GM21737 (cell line): Measurements from ENCODE around the gene KDM2A.
"Not testable (repeated sequence)": the region's sequence is repeated elsewhere in the genome, so short reads cannot be mapped to it uniquely, and the experiment has no call there.

Source experiments
- ATAC-seq: cut with Tn5 transposase; IDR thresholded peaks from one replicate; pipeline ENCODE4 v1.9.1; 2021; ENCODE audit warnings: mild to moderate bottlenecking, moderate library complexity; ENCODE audit not compliant: unreplicated experiment

The KDM2A gene

DNA sequence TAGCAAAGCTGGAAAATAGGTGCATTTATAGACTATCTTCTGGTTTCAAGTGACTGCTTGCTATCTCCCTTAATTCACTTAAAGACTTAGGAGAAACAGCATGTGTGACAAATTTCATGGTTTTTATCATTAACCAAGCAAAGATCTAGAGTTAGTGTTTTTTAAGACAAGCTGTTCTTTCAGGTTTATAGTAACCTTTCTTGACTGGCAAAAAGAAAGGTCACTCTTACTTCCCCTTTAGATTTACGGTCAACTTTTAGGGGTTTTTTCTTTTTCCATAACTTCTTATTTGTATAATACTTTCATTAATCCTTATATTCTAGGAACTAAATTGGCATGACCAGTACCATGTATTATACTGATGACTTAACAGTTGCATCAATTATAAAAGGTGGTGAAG lies 46.6 kb downstream of the KDM2A start:
- no peak for ATAC-seq

DNA sequence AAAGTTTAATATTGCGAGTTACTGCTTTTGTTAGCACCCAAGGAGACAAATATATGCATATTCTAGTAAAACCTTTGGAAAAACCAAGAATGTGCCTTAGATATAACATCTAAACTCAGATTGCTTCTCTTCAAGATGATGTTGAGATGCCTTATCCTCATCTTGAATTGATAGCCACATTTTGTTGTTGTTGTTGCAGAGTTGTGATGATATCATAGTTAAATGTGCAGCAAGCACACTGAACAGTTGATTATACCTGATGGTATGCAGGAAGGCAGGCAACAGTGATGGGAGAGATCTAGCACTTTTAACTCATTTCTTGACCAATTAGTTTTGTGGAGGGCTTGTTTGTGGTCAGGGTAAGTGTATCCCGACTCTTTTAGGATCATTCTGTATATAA lies 48.0 kb downstream of the KDM2A start:
- no peak for ATAC-seq

DNA sequence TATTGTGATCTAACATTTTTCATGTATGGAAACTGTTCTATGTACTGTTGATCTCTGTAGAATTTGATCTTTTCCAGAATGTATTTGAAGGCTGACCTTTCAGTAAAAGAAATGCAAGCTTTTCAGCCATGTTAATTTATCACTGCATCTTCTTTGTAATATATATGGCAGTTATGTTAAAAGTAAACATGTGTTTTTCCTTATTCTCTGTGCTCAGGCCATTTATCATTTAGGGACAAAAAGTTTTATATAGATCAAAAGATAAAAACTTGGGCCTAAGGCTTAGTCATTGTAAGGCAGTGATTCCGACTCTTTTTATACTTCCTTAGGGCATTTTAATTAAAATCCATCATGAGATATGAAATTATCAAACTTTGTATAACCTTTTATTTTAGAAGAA lies 48.7 kb downstream of the KDM2A start:
- ATAC-seq: no peak

DNA sequence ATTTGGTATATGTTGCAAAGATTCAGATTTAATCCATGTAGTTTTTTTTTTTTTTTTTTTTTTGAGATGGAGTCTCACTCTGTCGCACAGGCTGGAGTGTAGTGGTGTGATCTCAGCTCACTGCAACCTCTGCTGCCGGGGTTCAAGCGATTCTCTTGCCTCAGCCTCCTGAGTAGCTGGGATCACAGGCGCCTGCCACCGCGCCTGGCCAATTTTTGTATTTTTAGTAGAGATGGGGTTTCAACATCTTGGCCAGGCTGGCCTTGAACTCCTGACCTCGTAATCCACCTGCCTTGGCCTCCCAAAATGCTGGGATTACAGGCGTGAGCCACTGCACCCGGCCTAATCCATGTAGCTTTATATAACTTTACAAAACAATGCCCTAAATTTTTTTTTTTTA lies 49.8 kb downstream of the KDM2A start:
- ATAC-seq: not testable (repeated sequence)

DNA sequence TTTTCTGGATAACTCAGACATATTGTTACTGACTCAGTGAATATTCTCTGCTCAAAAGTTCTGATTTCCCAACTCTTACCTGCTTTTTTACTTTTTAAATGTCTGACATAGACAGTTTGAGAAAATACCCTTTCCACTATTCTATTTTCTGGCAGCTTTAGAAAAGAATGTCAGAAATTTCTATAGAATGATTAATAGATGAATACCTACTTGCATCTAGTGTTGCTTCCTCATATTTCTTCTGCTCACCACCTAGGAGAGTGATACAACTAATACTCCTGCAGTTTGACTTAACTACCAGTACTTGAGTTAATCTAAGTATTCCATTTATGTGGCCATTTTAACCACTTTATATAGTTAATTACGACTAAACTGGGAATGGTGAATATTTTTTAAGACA lies 55.2 kb downstream of the KDM2A start:
- ATAC-seq: no peak

DNA sequence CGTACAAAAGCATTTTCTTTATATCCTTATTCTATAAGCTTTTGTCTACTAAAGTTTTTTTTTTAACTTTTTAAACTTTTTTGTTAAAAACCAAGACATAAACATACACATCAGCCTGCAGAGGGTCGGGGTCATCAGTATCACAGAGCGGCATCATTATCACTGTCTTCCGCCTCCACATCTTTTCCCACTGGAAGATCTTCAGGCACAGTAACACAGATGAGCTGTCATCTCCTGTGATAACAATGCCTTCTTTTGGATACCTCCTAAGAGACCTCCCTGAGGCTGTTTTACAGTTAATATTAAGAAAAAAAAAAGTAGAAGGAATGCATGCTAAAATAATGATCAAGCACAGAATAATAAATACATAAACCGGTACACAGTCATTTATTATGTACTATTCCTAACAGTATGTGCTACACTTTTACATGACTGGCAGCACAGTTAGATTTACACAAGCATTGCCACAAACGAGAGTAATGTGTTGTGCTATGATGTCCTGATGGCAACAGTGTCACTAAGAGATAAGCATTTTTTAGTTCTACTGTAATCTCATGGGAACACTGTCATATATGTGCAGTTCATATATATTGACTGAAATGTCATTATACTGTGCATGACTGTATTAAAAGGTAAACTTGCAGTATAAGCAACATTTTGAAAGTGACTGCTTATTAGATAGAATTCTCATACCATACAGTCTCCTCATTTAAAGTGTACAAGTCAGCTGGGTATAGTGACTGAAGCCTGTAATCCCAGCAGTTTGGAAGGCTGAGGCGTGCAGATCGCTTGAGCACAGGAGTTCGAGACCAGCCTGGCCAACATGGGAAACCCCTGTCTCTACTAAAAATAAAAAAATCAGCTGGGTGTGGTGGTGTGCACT lies 58.6 kb downstream of the KDM2A start:
- no peak for ATAC-seq

DNA sequence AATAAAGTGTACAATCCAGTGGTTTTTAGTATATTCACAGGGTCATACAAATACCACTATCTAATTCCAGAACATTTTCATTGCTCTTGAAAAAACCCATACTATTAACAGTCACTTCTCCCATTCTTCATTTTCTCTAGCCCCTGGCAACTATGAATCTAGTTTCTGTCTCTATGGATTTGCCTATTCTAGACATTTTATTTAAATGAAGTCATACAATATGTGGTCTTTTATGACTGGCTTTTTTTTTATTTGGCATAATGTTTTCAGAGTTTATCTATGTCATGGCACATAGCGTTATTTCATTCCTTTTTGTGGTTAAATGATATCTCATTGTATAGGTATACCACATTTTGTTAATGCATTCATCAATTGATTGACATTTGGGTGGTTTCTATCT lies 59.4 kb downstream of the KDM2A start:
- no peak for ATAC-seq

DNA sequence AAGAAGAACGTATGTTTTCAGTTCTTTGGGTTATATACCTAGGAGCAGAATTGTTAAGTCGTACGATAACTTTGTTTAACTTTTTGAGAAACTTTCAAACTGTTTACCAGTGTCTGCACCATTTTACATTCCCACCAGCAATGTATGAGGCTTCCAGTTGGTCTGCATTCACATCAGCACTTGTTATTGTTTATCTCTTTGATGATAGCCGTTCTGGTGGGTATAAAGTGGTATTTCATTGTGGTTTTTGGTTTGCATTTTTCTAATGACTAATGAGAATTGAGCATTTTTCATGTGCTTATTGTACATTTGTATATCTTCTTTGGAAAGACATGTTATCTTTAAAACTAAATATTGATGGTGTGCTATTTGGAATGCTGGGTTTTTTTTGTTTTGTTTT lies 59.8 kb downstream of the KDM2A start:
- ATAC-seq: no peak

DNA sequence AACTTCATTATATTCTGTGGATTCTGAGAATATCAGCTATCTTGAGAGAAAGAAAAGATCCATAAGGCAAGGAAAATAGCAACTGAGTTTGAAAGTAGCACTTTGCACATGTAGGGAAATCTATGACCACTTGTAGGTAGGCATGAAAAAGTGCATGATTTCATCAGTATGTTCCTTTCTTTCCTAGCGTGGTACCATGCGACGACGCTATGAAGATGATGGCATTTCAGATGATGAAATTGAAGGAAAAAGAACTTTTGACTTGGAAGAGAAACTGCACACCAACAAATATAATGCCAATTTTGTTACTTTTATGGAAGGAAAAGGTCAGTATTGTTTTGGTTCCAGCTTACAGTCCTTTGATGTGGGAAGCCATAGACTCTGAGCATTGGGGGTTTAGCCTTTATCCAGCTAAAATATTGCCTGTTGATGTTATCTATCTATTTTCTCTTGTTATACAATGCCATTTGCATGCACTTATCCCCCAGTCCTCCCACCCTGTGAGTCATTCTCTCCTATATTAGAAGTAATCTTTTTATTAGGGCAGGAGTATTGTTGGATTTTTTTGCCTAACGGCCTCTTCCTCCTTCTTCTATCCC lies 60.9 kb downstream of the KDM2A start:
- no peak for ATAC-seq

DNA sequence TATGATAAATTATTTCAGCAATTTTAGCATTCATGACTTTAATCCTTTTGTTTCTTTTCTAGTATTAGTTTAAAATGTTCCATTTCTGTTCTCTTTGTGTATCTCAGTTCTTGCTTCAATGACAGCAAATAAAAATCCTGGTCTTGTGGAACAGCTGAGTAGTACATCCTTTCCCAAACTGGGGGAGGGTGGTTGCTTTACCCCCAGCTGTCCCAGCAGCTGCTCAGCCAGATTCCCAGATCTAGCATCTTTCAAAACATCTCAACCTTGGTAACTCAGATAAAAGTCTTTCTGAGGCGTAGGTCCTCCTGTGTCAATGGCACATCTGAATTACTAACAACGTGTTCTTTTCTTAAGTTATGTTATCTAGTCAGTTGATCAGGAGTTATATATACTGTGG lies 75.0 kb downstream of the KDM2A start:
- ATAC-seq: no peak

DNA sequence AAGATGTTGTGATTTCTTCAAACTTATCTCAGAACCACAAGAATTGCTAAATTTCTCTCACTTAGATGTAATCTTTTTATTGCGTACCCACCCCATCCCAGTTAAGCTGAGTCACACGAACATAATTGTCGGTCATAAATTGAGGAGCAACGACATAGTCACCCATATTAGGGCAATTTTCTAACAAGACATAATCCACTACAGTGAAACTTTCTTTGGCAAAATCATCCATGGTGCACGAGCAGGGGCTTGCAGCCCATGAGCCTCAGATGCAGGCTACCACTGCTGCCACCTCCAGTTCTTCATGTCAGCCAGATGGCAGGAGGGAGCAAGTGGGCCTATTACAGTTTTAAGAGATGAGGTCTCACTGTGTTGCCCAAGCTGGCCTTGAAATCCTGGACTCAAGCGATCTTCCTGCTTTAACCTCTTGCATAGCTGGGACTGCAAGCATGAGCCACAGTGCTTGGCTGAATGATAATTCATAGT lies 77.0 kb downstream of the KDM2A start:
- ATAC-seq: no peak

DNA sequence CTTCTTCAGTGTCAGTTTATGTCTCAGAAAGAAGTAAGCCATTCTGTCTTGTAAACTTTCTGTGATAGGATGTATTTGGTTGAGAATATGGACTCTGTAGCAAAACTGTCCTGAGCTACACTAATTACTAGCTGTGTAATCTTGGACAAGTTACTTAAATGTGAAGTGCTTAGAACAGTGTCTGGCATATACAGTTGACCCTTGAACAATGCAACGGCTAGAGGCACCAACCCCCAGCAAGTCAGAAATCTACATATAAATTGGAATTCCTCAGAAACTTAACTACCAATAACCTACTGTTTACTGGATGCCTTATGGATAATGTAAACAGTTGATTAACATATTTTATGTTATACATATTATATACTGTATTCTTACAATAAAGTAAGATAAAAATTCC lies 78.5 kb downstream of the KDM2A start:
- no peak for ATAC-seq

DNA sequence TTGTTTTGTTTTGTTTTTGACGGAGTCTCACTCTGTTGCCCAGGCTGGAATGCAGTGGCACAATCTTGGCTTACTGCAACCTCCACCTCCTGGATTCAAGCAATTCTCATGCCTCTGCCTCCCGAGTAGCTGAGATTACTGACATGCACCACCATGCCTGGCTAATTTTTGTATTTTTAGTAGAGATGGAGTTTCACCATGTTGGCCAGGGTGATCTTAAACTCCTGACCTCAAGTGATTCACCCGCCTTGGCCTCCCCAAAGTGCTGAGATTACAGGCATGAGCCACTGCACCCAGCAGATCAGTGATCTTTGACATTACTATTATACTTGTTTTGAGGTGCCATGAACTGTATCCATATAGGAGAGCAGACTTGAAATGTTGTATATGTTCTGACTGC lies 79.7 kb downstream of the KDM2A start:
- ATAC-seq: not testable (repeated sequence)

DNA sequence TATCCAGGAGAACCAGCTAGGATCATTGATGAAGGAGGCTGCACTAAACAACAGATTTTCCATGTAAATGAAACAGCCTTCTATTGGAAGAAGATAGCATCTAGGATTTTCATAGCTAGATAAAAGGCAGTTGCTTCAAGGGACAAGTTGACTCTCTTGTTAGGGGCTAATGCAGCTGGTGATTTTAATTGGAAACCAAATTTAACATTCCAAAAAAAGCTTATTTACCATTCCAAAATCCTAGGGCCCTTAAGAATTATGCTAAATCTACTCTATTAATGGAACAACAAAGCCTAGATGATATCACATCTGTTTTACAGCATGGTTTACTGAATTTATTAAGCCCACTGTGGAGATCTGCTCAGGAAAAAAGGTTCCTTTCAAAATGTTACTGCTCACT lies 80.7 kb downstream of the KDM2A start:
- ATAC-seq: no peak

DNA sequence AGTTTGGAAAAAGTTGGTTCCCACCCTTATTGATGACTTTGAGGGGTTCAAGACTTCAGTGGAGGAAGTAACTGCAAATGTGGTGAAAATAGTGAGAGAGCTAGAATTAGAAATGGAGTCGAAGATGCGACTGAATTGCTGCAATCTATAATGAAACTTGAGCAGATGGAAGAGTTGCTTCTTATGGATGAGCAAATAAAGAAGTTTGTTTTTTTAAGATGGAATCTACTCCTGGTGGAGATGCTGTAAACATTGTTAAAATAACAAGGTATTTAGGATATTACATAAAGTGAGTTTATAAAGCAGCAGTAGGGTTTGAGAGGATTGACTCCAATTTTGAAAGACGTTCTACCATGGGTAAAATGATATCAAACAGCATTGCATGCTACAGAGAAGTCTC lies 83.0 kb downstream of the KDM2A start:
- ATAC-seq: no peak

DNA sequence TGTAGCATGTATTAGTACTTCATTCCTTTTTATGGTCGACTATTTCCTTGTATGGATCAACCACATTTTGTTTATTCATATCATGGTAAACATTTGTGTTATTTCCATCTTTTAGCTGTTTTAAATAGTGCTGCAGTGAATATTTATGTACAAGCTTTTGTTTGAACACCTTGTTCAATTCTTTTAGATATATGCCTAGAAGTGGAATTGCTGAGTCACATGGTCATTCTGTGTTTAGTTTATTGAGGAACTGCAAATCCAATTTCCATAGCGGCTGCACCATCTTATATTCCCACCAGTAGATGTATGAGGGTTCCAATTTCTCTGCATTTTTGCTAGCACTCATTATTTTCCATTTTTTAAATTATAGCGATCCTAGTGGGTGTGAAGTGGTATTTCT lies 85.8 kb downstream of the KDM2A start:
- ATAC-seq: no peak

DNA sequence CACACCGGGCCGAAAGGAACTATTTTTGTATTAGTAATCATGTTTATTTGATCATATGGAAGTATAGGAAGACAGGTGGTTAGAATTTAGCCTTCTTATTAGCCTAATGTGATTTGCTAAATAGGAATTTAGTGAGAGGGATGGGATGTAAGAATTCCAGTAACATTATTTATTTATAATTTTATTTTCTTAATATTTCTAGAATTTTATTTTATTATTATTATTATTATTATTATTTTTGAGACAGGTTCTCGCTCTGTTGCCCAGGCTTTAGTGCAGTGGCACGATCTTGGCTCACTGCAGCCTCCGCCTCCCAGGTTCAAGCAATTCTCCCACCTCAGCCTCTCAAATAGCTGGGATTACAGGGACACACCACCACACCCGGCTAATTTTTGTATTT lies 90.2 kb downstream of the KDM2A start:
- not testable (repeated sequence) for ATAC-seq

DNA sequence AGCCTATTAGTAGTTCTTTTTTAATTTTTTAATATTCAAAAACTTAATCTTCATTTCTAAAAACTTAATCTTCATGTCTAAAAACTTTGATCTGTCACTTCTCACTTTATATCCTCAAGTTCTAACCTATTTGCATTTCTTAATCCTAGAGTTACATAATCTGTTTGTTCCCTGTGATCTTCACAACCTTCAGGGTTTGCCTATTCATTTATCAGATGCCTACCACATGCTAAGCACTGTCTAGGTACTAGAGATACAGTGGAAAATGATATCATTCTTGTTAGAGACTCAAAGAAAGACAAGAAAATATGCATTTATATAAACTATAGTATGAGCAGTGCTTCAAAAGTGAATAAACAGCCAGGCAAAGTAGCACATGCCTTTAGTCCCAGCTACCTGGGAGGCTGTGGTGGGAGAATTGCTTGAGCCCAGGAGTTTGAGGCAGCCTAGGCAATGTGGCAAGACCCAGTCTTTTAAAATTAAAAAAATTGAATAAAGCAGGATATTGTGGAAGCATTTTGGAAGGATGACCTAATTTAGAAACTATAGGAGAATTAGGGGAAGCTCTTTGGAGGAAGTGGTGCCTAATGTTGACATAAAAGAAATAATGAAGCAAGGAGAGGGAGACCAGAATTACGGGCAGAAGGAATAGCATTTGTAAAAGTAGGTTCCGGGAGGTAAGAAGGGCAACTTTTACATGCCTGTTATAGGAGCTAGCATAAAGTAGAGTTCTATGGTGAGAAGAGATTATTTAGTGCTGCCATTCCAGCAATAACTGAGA lies 92.8 kb downstream of the KDM2A start:
- ATAC-seq: no peak

DNA sequence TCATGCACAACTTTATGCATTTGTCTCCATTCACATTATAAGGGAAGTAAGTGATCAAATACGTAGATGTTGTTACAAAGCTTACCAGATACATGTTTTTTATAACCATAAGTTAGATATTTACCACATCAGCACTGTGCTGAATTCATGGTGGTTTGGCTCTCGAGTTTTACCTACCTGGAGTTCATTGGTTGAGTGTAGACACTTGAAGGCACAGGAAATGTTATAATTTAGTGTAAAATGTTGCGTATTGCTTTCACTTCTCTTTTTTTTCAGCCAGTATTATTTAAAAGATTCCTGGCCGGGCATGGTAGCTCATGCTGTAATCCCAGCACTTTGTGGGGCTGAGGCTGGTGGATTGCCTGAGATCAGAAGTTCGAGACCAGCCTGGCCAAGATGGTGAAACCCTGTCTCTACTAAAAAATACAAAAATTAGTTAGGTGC lies 94.1 kb downstream of the KDM2A start:
- peak; percentile 78 for ATAC-seq

DNA sequence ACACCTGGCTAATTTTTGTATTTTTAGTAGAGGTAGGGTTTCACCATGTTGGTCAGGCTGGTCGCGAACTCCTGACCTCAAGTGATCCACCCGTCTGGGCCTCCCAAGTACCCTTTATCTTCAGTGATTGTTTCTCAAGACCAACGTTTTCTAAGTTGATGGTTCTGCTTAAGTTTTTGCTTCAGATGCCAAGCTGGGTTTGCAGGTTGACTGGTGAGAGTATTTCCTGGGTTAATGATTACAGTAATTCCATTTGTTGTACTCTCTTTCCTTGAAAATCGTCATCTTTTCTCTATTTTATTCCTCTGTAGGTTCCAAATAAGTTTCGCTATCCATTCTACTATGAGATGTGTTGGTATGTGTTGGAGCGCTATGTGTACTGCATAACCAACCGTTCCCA lies 108.7 kb downstream of the KDM2A start:
- no peak for ATAC-seq

DNA sequence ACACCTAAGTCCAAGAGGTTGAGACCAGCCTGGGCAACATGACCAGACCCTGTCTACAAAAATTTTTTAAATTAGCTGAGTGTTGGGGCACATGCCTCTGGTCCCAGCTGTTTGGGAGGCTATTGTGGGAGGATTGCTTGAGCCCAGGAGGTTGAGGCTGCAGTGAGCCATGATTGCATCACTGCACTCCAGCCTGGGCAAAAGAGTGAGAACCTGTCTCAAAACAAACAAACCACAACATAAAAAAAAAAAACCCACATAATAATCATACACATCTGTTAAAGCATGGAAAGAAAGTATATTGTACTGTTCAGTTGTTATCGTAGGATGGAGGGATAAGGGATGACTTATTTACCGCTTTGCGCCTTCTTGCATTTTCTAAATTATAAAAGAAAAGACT lies 111.3 kb downstream of the KDM2A start:
- no peak for ATAC-seq

DNA sequence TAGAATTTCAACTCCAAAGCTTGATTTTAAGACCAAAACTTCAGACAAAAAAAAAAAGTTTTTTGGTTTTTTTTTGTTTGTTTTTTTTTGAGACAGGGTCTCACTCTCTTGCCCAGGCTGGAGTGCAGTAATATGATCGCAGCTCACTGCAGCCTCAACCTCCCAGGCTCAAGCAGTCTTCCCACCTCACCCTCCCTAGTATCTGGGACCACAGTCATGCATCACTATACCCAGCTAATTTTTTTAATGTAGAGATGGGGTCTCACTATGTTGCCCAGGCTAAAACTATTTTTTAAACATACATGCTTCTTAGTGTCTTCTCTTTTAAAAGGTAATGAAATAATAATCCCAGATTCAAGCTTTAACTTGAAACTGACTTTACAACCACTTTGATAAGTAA lies 111.8 kb downstream of the KDM2A start:
- no peak for ATAC-seq
